Neural cell (in vitro differentiated cells): Measurements from ENCODE around the gene SLC22A16. TPM values are rescaled to one million over a fixed set of nuclear protein-coding genes. Genes with fewer than 3 reads are reported as not detected.

Experiments
- H2AFZ ChIP-seq: fragments of 200-600, 300-800 bp; sonication (generic), shearing (Covaris generic); 2 replicates; pipeline ENCODE4 v1.6.0; 2014; ENCODE audit warnings: low read depth, mild to moderate bottlenecking, antibody characterized with exemption, low read length, moderate library complexity
- H3F3A ChIP-seq: fragments of 200-600 bp; shearing (Covaris generic); 2 replicates; pipeline ENCODE4 v1.6.1; 2016; ENCODE audit warnings: mild to moderate bottlenecking, moderate library complexity, mixed read lengths, antibody characterized with exemption, low read length; ENCODE audit not compliant: insufficient read depth, poor library complexity, severe bottlenecking
- H3K27ac ChIP-seq: fragments of 200-600, 300-800 bp; sonication (generic), shearing (Covaris generic); 2 replicates; pipeline ENCODE4 v1.5.1; 2014; ENCODE audit warnings: mild to moderate bottlenecking, low read length, moderate library complexity
- H3K27me3 ChIP-seq: fragments of 300-800, 200-600 bp; sonication (generic), shearing (Covaris generic); 2 replicates; pipeline ENCODE4 v1.6.0; 2014; ENCODE audit warnings: mild to moderate bottlenecking, low read depth, low read length, moderate library complexity; ENCODE audit not compliant: insufficient read depth
- H3K36me3 ChIP-seq: fragments of 300-800, 200-600 bp; sonication (generic), shearing (Covaris generic); 2 replicates; pipeline ENCODE4 v1.5.1; 2014; ENCODE audit warnings: mild to moderate bottlenecking, antibody characterized with exemption, low read length, moderate library complexity; ENCODE audit not compliant: insufficient read depth
- H3K4me2 ChIP-seq: fragments of 300-800, 200-600 bp; sonication (generic), shearing (Covaris generic); 2 replicates; pipeline ENCODE4 v1.6.0; 2014; ENCODE audit warnings: mild to moderate bottlenecking, low read length
- H3K4me3 ChIP-seq: fragments of 300-800, 200-600 bp; sonication (generic), shearing (Covaris generic); 2 replicates; pipeline ENCODE4 v1.5.1; 2014; ENCODE audit warnings: mild to moderate bottlenecking, low read length, moderate library complexity
- H3K79me2 ChIP-seq: fragments of 200-600 bp; shearing (Covaris generic); replicated peaks from 2 replicates; pipeline ENCODE4 v1.6.0; 2014; ENCODE audit warnings: mild to moderate bottlenecking, low read length, moderate library complexity; ENCODE audit not compliant: insufficient read depth
- H3K9ac ChIP-seq: fragments of 300-800, 200-600 bp; sonication (generic), shearing (Covaris generic); 2 replicates; pipeline ENCODE4 v1.6.1; 2016; ENCODE audit warnings: mild to moderate bottlenecking, low read length, mixed read lengths
- H3K9me2 ChIP-seq: fragments of 200-600 bp; shearing (Covaris generic); 2 replicates; pipeline ENCODE4 v1.6.1; 2016; ENCODE audit warnings: mild to moderate bottlenecking, low read length, mixed read lengths; ENCODE audit not compliant: insufficient read depth
- H3K9me3 ChIP-seq: fragments of 200-600, 300-800 bp; sonication (generic), shearing (Covaris generic); 2 replicates; pipeline ENCODE4 v1.6.1; 2016; ENCODE audit warnings: mild to moderate bottlenecking, mixed run types, low read length, moderate library complexity, mixed read lengths
- H4K20me1 ChIP-seq: fragments of 200-600 bp; shearing (Covaris generic); 2 replicates; pipeline ENCODE4 v1.6.1; 2016; ENCODE audit warnings: mild to moderate bottlenecking, mixed run types; ENCODE audit not compliant: insufficient read depth
- EP300 ChIP-seq: fragments of 450-650 bp; conservative IDR thresholded peaks from 2 replicates; pipeline ENCODE4 v1.6.1; 2014; ENCODE audit warnings: antibody characterized with exemption, mild to moderate bottlenecking, moderate library complexity; ENCODE audit not compliant: poor library complexity, severe bottlenecking
- EZH2 ChIP-seq: fragments of 200-600, 300-800 bp; shearing (Covaris generic), sonication (generic); IDR thresholded peaks from 2 replicates; pipeline ENCODE4 v1.6.1; 2014; ENCODE audit warnings: antibody characterized with exemption, low read length, borderline replicate concordance, mild to moderate bottlenecking; ENCODE audit not compliant: insufficient read depth, poor library complexity, severe bottlenecking
- MXI1 ChIP-seq: fragments of 450-650 bp; conservative IDR thresholded peaks from 2 replicates; pipeline ENCODE4 v1.6.1; 2014; ENCODE audit warnings: antibody characterized with exemption, mild to moderate bottlenecking; ENCODE audit not compliant: poor library complexity, severe bottlenecking
- POLR2AphosphoS5 ChIP-seq: IDR thresholded peaks from 2 replicates; pipeline ENCODE4 v1.6.1; 2012
- RAD21 ChIP-seq: fragments of 450-650 bp; conservative IDR thresholded peaks from 2 replicates; pipeline ENCODE4 v1.6.1; 2014; ENCODE audit warnings: antibody characterized with exemption, mild to moderate bottlenecking, moderate library complexity
- SMC3 ChIP-seq: fragments of 450-650 bp; conservative IDR thresholded peaks from 2 replicates; pipeline ENCODE4 v1.6.1; 2014; ENCODE audit warnings: antibody characterized with exemption, mild to moderate bottlenecking, moderate library complexity; ENCODE audit not compliant: poor library complexity
- TAF1 ChIP-seq: IDR thresholded peaks from 2 replicates; pipeline ENCODE4 v1.6.1; 2012; ENCODE audit warnings: low read depth
- polyA plus RNA-seq: library from polyadenylated mRNA; depleted of rRNA; stranded (reverse); fragments of >200 nt; gene quantifications from 2 replicates; pipeline ENCODE4 v1.2.3, GENCODE V29; 2014
- TF ChIP-seq, protein P1 (sequence below): IDR thresholded peaks from 2 replicates; pipeline ENCODE4 v1.6.1; 2012; ENCODE audit warnings: borderline replicate concordance
- TF ChIP-seq, protein P2 (sequence below): fragments of 450-650 bp; IDR thresholded peaks from 2 replicates; pipeline ENCODE4 v1.5.1; 2014; ENCODE audit warnings: antibody characterized with exemption, mild to moderate bottlenecking, moderate library complexity; ENCODE audit not compliant: poor library complexity, severe bottlenecking

SLC22A16 gene
- polyA plus RNA-seq, 1 donor from 2014 or later = not detected

DNA sequence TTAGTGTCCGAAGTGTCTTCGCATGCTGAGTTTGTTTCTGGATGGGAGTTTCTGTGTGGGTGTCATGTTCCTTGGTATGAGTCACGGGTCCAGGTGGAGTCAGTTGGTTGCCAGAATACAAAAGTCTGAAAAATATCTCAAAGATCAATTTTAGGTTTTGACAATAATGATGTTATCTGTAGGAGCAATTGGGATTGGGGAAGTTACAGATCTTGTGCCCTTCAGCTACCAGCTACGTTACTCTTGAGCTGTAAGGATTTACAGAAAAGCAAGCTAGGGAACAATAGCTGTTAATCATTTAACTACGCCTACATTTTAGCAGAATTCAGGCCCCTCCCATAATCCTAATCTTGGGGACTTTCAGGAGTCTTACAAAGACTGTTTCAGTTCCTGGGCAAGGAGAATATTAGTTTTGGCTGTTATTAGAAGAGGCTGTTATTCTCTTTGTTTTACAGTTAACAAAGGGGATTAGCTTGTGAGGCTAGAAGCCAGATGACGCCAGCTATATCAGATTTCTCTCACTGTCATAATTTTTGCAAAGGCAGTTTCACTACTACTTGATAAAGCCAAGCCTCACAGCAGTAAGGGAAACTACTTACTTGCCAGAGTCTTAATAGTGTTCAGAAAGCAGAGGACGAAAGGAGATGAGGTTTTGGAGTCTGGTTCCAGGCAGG lies 15.4 kb upstream of the SLC22A16 start:
- Histone ChIP-seq H4K20me1 (no peaks in the 10 kb centered on the region), H2AFZ (no peak overlapping the region), H3K36me3 (no peaks in the 10 kb centered on the region), H3K9me2 (no peaks in the 10 kb centered on the region), H3F3A (no peaks in the 10 kb centered on the region), H3K4me2 (no peak overlapping the region), H3K27ac (no peak overlapping the region), H3K27me3 (no peaks in the 10 kb centered on the region), H3K79me2 (no peaks in the 10 kb centered on the region), H3K4me3 (no peak overlapping the region), H3K9ac (no peak overlapping the region), H3K9me3 (no peaks in the 10 kb centered on the region)
- no peak for TF ChIP-seq EZH2
- no peak for TF ChIP-seq MXI1
- TF ChIP-seq RAD21 = no peak
- no peak for TF ChIP-seq TAF1
- no peak for TF ChIP-seq POLR2AphosphoS5
- TF ChIP-seq, protein P1, sequence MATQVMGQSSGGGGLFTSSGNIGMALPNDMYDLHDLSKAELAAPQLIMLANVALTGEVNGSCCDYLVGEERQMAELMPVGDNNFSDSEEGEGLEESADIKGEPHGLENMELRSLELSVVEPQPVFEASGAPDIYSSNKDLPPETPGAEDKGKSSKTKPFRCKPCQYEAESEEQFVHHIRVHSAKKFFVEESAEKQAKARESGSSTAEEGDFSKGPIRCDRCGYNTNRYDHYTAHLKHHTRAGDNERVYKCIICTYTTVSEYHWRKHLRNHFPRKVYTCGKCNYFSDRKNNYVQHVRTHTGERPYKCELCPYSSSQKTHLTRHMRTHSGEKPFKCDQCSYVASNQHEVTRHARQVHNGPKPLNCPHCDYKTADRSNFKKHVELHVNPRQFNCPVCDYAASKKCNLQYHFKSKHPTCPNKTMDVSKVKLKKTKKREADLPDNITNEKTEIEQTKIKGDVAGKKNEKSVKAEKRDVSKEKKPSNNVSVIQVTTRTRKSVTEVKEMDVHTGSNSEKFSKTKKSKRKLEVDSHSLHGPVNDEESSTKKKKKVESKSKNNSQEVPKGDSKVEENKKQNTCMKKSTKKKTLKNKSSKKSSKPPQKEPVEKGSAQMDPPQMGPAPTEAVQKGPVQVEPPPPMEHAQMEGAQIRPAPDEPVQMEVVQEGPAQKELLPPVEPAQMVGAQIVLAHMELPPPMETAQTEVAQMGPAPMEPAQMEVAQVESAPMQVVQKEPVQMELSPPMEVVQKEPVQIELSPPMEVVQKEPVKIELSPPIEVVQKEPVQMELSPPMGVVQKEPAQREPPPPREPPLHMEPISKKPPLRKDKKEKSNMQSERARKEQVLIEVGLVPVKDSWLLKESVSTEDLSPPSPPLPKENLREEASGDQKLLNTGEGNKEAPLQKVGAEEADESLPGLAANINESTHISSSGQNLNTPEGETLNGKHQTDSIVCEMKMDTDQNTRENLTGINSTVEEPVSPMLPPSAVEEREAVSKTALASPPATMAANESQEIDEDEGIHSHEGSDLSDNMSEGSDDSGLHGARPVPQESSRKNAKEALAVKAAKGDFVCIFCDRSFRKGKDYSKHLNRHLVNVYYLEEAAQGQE = no peak
- no peak for TF ChIP-seq SMC3
- TF ChIP-seq EP300 = no peak
- TF ChIP-seq, protein P2, sequence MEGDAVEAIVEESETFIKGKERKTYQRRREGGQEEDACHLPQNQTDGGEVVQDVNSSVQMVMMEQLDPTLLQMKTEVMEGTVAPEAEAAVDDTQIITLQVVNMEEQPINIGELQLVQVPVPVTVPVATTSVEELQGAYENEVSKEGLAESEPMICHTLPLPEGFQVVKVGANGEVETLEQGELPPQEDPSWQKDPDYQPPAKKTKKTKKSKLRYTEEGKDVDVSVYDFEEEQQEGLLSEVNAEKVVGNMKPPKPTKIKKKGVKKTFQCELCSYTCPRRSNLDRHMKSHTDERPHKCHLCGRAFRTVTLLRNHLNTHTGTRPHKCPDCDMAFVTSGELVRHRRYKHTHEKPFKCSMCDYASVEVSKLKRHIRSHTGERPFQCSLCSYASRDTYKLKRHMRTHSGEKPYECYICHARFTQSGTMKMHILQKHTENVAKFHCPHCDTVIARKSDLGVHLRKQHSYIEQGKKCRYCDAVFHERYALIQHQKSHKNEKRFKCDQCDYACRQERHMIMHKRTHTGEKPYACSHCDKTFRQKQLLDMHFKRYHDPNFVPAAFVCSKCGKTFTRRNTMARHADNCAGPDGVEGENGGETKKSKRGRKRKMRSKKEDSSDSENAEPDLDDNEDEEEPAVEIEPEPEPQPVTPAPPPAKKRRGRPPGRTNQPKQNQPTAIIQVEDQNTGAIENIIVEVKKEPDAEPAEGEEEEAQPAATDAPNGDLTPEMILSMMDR = no peak

- Histone ChIP-seq H3K9ac (no peak overlapping the region), H2AFZ (no peak overlapping the region), H4K20me1 (no peaks in the 10 kb centered on the region), H3K9me2 (no peaks in the 10 kb centered on the region), H3K36me3 (no peaks in the 10 kb centered on the region), H3K9me3 (no peaks in the 10 kb centered on the region), H3K79me2 (no peaks in the 10 kb centered on the region), H3K4me2 (no peak overlapping the region), H3K4me3 (no peak overlapping the region), H3F3A (no peaks in the 10 kb centered on the region), H3K27me3 (no peaks in the 10 kb centered on the region), H3K27ac (no peak overlapping the region)
- TF ChIP-seq, protein P1 = no peak
- TF ChIP-seq MXI1 (no peak), SMC3 (no peak), EP300 (no peak), POLR2AphosphoS5 (no peak), EZH2 (no peak), TAF1 (no peak), RAD21 (no peak)
- TF ChIP-seq, protein P2 = no peak
Measured at GRCh38 chr6:110491299-110491643, 14.9 kb upstream of the SLC22A16 start.
